PC-3 (cell line): ENCODE results near the gene IFNL4. TPM values are rescaled to one million over a fixed set of nuclear protein-coding genes. Genes with fewer than 3 reads are reported as not detected.

ENCODE experiments used
- ATAC-seq: fragments of 200-7000 bp; cut with Tn5 transposase; 2 replicates; pipeline ENCODE4 v1.9.1; 2020; ENCODE audit warnings: mild to moderate bottlenecking, moderate library complexity
- BruUV-seq: library from RNA; stranded (reverse); fragments of 400-500 nt; replicated peaks from 2 replicates; lab custom pipeline; 2021; lab: Mats Ljungman, UMichigan
- CTCF ChIA-PET: fragments of 300-600 bp; sonication (Branson Sonifier 250); formaldehyde crosslinking; loops from one replicate; lab custom pipeline; 2022; ENCODE audit warnings: antibody characterized with exemption; lab: Charles Lee
- POLR2A ChIA-PET: fragments of 300-600 bp; sonication (Branson Sonifier 250); formaldehyde crosslinking; loops from one replicate; lab custom pipeline; 2022; ENCODE audit warnings: antibody characterized with exemption; ENCODE audit not compliant: unreplicated experiment; lab: Charles Lee
- DNase-seq: peaks from one replicate; pipeline ENCODE4 v3.0.0-alpha.2; 2015
- H2AFZ ChIP-seq: fragments of 300-600 bp; sonication (generic); 2 replicates; pipeline ENCODE4 v1.6.0; 2016; ENCODE audit warnings: antibody characterized with exemption, low read length
- H3F3A ChIP-seq: fragments of 300-600 bp; sonication (generic); one replicate; pipeline ENCODE4 v1.6.0; 2017; ENCODE audit warnings: antibody characterized with exemption, low read length, control low read depth, mild to moderate bottlenecking; ENCODE audit not compliant: unreplicated experiment
- H3K27ac ChIP-seq: fragments of 300-600 bp; sonication (generic); 2 replicates; pipeline ENCODE4 v1.5.1; 2016; ENCODE audit warnings: mild to moderate bottlenecking, low read length
- H3K27me3 ChIP-seq: fragments of 300-600 bp; sonication (generic); 2 replicates; pipeline ENCODE4 v1.6.1; 2016; ENCODE audit warnings: low read length, mixed read lengths
- H3K36me3 ChIP-seq: fragments of 300-600 bp; sonication (generic); 2 replicates; pipeline ENCODE4 v1.6.1; 2016; ENCODE audit warnings: low read depth, mixed run types, low read length, mixed read lengths
- H3K4me1 ChIP-seq: fragments of 300-600 bp; sonication (generic); 2 replicates; pipeline ENCODE4 v1.5.1; 2016; ENCODE audit warnings: low read length; ENCODE audit not compliant: insufficient read depth
- H3K4me2 ChIP-seq: fragments of 300-600 bp; sonication (generic); 2 replicates; pipeline ENCODE4 v1.6.0; 2016; ENCODE audit warnings: low read length
- H3K4me3 ChIP-seq: fragments of 300-600 bp; sonication (generic); 2 replicates; pipeline ENCODE4 v1.5.1; 2016; ENCODE audit warnings: mild to moderate bottlenecking, low read length, mixed read lengths
- H3K79me2 ChIP-seq: fragments of 300-600 bp; sonication (generic); 2 replicates; pipeline ENCODE4 v1.6.1; 2017; ENCODE audit warnings: low read length, mixed read lengths
- H3K9ac ChIP-seq: fragments of 300-600 bp; sonication (generic); 2 replicates; pipeline ENCODE4 v1.6.0; 2016; ENCODE audit warnings: mild to moderate bottlenecking, low read length
- H3K9me2 ChIP-seq: fragments of 300-600 bp; sonication (generic); replicated peaks from 2 replicates; pipeline ENCODE4 v1.6.1; 2016; ENCODE audit warnings: mixed run types, low read length, mixed read lengths
- H3K9me3 ChIP-seq: fragments of 300-600 bp; sonication (generic); 2 replicates; pipeline ENCODE4 v1.6.1; 2016; ENCODE audit warnings: low read length, mixed read lengths
- H4K20me1 ChIP-seq: fragments of 300-600 bp; sonication (generic); 2 replicates; pipeline ENCODE4 v1.6.1; 2016; ENCODE audit warnings: low read length, mixed read lengths
- CTCF ChIP-seq: fragments of 300-600 bp; sonication (generic); conservative IDR thresholded peaks from 2 replicates; pipeline ENCODE4 v1.5.1; 2017; ENCODE audit warnings: antibody characterized with exemption, low read depth, mild to moderate bottlenecking, low read length
- EZH2 ChIP-seq: fragments of 300-600 bp; sonication (generic); IDR thresholded peaks from one replicate; pipeline ENCODE4 v1.6.1; 2017; ENCODE audit warnings: antibody characterized with exemption, mild to moderate bottlenecking, low read length; ENCODE audit not compliant: unreplicated experiment
- EZH2phosphoT487 ChIP-seq: fragments of 300-600 bp; sonication (generic); IDR thresholded peaks from 2 replicates; pipeline ENCODE4 v1.6.1; 2018; ENCODE audit warnings: mild to moderate bottlenecking, antibody characterized with exemption, low read length, borderline replicate concordance
- intact Hi-C: fragments of 100-400 bp; cut with micrococcal nuclease; formaldehyde crosslinking; loops from 2 replicates; pipeline ENCODE4 v1.9.0; 2023
- total RNA-seq: library from RNA; depleted of rRNA; stranded (reverse); fragments of >200 nt; gene quantifications from 2 replicates; pipeline ENCODE4 v1.2.3, GENCODE V29; 2014

Gene IFNL4
- total RNA-seq, 1 experiment from 2014 or later = not detected

- H3K9me3 ChIP-seq = no peaks in the 10 kb centered on the region
- DNase-seq (no peak), ATAC-seq (no peak)
- H3K27me3 ChIP-seq = no peaks in the 10 kb centered on the region
- H3K36me3 ChIP-seq = no peaks in the 10 kb centered on the region; the same call in 1 of the 2 replicates
- no peak overlapping the region for H3K27ac ChIP-seq
- no peaks in the 10 kb centered on the region for H4K20me1 ChIP-seq
- no peak overlapping the region for H2AFZ ChIP-seq
- BruUV-seq = no TSS peak
- H3F3A ChIP-seq = no peaks in the 10 kb centered on the region
- TF ChIP-seq CTCF = no peak
- no peak for TF ChIP-seq EZH2phosphoT487
- TF ChIP-seq EZH2 = no peak
- intact Hi-C loops = no loop called here
- no peaks in the 10 kb centered on the region for H3K4me1 ChIP-seq
- H3K4me3 ChIP-seq = no peak overlapping the region
- H3K79me2 ChIP-seq = no peaks in the 10 kb centered on the region
- ChIA-PET POLR2A (no interaction called here), CTCF (no interaction called here)
- H3K9ac ChIP-seq = no peak overlapping the region
- no peak overlapping the region for H3K4me2 ChIP-seq
- no peaks in the 10 kb centered on the region for H3K9me2 ChIP-seq
Observed at GRCh38 chr19:39209196-39209595, 39.5 kb downstream of the IFNL4 start.

GRCh38 chr19:39208175-39208795, 40.4 kb downstream of the IFNL4 start:
- Histone ChIP-seq H4K20me1 (no peaks in the 10 kb centered on the region), H3K9me2 (no peaks in the 10 kb centered on the region), H3K9me3 (no peaks in the 10 kb centered on the region), H3K27ac (no peak overlapping the region), H3K4me3 (no peak overlapping the region), H3F3A (no peaks in the 10 kb centered on the region), H3K4me2 (no peak overlapping the region), H3K79me2 (no peaks in the 10 kb centered on the region), H2AFZ (no peak overlapping the region), H3K9ac (no peak overlapping the region), H3K36me3 (no peaks in the 10 kb centered on the region; the same call in 1 of the 2 replicates), H3K27me3 (no peaks in the 10 kb centered on the region), H3K4me1 (no peaks in the 10 kb centered on the region)
- DNase-seq (no peak), ATAC-seq (no peak)
- TF ChIP-seq EZH2phosphoT487 (no peak), CTCF (no peak), EZH2 (no peak)
- ChIA-PET POLR2A (no interaction called here), CTCF (no interaction called here)
- BruUV-seq = no TSS peak
- intact Hi-C loops = no loop called here

GRCh38 chr19:39207293-39207836, 41.3 kb downstream of the IFNL4 start:
- CTCF ChIA-PET = no interaction called here
- H2AFZ ChIP-seq = no peak overlapping the region
- no peaks in the 10 kb centered on the region for H4K20me1 ChIP-seq
- H3K9me2 ChIP-seq = no peaks in the 10 kb centered on the region
- H3K4me2 ChIP-seq = no peak overlapping the region
- H3K4me3 ChIP-seq = no peak overlapping the region
- H3K36me3 ChIP-seq = no peaks in the 10 kb centered on the region; the same call in 1 of the 2 replicates
- DNase-seq (no peak), ATAC-seq (no peak)
- TF ChIP-seq EZH2phosphoT487 = no peak
- H3K9ac ChIP-seq = no peak overlapping the region
- POLR2A ChIA-PET = no interaction called here
- BruUV-seq = no TSS peak
- H3K27ac ChIP-seq = no peak overlapping the region
- no peaks in the 10 kb centered on the region for H3K4me1 ChIP-seq
- intact Hi-C loops = no loop called here
- no peaks in the 10 kb centered on the region for H3F3A ChIP-seq
- no peaks in the 10 kb centered on the region for H3K9me3 ChIP-seq
- no peaks in the 10 kb centered on the region for H3K27me3 ChIP-seq
- H3K79me2 ChIP-seq = no peaks in the 10 kb centered on the region
